ENCODE measurements around the gene ACVR1B.
"Not testable (repeated sequence)": the region's sequence is repeated elsewhere in the genome, so short reads cannot be mapped to it uniquely, and the experiment has no call there.

ACVR1B gene

DNA sequence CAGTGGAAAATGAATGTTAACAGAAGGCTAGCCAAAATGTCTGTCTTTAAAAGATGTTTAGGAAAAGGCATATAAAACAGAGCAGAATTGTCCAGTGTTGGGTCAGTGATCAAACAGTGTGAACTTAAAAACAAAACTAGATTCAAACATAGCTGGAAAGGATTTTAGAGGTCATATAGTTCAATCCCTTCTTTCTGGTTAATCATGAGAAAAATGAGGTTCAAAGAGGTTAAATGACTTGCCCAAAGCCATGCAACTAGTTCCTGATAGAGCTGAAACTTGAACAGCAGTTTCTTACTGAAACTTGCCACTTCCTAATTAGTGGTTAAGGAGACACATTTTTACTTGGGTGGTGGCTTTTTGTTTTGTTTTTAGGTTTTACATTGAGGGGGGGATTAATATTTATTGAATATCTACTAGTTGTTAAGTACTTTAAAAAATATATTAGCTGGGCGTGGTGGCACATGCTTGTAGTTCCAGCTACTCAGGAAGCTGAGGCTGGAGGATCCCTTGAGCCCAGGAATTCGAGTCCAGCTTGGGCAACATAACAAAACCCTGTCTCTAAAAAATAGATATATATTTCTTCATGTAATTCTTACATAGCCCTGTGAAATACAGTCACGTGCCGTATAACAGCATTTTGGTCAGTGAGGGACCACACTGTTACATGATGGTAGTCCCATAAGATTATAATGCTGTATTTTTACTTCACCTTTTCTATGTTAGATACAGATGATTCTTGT is 20.4 kb downstream of the ACVR1B start:
- no peak for DNase-seq

DNA sequence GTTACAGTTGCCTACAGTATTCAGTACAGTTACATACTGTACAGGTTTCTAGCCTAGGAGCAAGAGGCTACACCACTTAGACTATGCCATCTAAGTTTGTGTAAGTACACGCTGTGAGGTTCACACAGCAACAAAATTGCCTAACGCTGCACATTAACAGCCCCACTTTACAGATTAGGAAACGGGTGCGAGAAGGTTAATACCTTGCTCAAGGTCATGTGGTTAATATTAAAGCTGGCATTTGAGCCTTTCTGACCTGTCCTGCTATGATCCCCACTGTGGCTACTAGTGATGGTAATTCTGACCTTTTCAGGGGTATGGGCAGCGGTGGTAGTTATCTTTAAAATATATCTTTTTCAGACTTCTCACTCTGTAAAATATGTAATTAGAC is 20.9 kb downstream of the ACVR1B start:
- DNase-seq, result no peak

DNA sequence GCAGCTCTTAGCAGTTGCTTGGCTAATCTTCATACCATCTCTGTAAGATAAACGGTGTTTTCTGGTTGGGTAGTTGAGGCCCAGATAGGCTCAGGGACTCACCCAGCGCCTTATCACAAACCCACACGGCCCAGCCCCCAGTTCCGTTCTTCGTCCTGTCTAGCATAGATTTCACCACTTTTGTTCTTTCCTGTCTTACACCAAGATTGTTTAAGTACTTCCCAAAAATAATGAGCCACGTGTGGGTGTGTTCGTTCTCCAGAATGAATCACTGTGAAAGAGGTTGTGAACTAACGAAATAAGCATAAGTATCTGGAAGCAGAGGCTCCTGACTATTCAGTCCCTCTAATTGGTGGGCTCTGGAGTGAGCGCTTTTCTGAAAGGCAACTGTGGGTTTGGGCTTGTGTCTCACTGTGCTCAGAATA is 21.4 kb downstream of the ACVR1B start:
- no peak for DNase-seq

DNA sequence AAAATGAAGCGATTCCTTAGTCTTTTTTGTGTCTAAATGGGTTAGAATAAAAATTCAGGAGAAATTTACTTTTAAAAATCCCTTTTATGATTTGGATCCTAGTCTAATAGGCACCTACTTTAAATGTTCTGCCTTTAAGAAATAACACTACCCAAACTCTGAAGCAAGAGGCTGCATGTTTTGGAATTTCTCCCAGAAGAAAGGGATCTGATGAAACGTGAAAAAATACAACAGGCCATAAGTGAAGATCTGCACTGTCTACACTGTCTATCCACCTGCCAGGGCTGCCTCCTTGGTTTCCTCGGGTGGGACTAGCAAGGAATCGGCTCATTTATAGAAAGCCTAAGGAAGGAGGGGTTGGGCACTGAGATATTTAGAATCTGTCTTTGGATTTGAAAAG is 22.1 kb downstream of the ACVR1B start:
- no peak for DNase-seq

DNA sequence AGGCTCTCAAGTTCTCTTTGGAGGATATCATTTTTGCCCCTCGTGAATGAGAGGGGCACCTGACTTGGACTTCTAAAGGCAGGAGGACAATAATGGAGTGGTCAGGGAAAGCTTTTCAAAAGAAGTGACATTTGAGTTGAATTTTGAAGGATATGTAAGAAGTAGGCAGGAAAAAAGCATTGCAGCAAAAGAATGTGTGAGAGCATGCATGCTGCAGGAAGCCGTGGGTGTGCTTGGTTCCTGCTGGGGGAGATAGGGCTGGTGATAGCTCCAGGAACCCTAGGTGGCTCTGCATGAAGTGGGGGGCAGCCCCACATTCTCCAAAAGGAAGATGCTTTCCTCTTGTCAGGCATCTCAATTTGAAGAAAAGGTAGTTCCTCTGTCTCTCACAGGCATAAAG is 23.1 kb downstream of the ACVR1B start:
- DNase-seq, result no peak

- DNase-seq, result no peak
Measured at GRCh38 chr12:51975196-51975595, 23.7 kb downstream of the ACVR1B start.

GRCh38 chr12:51976376-51977160 is 25.1 kb downstream of the ACVR1B start:
- no peak for DNase-seq

DNA sequence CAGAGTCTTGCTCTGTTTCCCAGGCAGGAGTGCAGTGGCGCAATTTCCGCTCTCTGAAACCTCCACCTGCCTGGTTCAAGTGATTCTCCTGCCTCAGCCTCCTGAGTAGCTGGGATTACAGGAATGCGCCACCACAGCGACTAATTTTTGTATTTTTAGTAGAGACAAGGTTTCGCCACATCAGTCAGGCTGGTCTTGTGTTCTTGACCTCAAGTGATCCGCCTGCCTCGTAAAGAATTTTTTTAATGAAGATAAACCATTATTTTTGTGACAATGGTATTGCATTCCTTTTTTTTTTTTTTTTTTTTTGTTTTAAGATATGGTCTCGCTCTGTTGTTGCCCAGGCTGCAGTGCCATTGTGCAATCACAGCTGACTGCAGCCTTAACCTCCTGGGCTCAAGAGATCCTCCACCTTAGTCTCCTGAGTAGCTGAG is 25.8 kb downstream of the ACVR1B start:
- no peak for DNase-seq

- not testable (repeated sequence) for DNase-seq
Measured at GRCh38 chr12:51979306-51979705, 27.8 kb downstream of the ACVR1B start.

DNA sequence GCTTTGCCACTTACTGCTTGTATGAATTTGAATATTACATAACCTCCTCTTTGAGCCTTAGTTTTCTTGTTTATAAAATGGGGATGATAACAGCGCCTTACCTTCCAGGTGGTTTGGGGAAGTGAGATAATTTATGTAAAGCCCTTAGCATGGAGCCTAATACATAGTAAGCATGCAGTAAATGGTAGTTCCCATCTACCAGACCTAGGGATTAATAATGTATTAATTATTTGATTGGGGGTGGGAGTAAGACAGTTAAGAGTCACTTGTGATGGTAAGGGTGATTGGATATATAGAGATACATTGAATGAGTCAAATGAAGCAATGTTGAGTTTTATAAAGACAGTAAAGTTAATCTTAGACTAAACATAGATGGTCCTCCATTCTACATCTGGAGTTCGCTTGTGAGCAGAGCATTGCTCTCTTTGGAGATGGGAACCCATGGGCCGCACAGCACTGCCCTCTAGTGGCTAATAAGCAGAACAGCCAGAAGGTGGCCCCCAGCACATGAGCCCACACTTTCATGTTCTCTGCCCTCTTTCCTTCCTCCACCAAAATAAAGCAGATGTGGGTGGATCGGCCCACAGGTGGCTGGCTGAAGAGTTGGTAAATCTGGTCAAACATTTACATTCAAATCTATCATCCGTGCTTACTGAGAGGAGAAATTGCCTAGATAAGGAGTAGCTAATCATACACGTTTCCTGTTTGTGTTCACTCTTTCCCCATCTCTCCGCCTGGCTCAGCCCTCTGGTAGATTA is 28.7 kb downstream of the ACVR1B start:
- DNase-seq, result no peak

GRCh38 chr12:51980809-51981127 is 29.3 kb downstream of the ACVR1B start:
- no peak for DNase-seq

- no peak for DNase-seq
Measured at GRCh38 chr12:51984657-51985056, 33.2 kb downstream of the ACVR1B start.

DNA sequence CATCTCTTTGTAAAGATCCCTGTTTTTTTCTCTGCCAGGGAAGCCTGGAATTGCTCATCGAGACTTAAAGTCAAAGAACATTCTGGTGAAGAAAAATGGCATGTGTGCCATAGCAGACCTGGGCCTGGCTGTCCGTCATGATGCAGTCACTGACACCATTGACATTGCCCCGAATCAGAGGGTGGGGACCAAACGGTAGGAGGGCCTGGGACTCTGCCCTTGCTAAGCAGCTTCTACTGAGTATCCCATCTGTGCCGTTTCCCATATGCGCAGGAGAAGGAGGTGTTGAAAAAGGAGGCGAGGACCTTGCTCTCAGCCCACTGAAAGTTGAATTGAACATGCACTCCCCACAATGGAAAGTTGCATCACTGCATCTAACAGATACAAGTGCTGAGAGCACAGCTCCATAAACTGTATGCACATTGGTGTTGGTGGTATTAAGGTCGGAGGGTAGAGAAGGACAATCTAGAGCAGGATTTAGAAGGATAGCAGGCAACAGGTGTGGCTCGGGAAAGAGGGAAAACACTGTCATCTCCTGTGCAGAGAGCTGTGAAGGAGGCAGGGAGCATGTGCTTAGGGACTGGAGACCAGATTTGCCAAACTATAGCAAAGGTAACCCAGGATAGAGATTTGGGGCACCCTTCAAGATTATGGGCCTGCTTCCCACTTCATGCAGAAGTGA is 33.8 kb downstream of the ACVR1B start:
- DNase-seq, result no peak

DNA sequence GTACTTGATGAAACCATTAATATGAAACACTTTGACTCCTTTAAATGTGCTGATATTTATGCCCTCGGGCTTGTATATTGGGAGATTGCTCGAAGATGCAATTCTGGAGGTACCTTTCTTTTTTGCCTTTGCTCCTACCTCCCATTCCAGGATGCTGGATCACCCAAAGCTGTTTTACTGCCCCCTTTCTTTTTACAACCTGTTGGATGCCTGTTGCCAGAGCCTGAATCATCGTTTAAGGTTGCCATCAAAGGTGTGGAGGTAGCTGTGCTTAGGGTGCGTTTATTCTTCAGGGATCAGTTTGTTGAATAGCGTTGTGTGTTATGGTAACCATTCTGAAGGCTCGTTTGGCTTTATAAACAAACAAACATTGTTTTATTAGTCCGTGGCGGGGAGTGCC is 35.3 kb downstream of the ACVR1B start:
- DNase-seq, result no peak

DNA sequence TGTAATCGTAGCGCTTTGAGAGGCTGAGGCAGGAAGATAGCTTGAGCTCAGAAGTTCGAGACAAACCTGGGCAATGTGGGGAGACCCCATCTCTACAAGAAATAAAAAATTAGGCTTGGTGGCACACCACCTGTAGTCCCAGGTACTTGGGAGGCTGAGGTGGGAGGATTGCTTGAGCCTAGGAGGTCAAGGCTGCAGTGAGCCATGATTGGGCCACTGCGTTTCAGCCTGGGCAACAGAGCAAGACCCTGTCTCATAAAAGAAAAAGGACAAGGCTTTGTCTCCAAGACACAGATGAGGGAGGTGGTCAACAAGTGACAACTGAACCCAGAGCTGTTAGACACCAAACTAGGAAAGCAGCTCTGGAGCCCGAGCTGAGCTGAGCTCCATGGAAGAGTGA is 40.7 kb downstream of the ACVR1B start:
- DNase-seq, result no peak

- DNase-seq, result no peak
Measured at GRCh38 chr12:51994539-51994820, 43.0 kb downstream of the ACVR1B start.

- DNase-seq, result no peak
Measured at GRCh38 chr12:51994959-51995358, 43.5 kb downstream of the ACVR1B start.

GRCh38 chr12:51997136-51997535 is 45.6 kb downstream of the ACVR1B start:
- DNase-seq, result no peak

GRCh38 chr12:52003016-52003550 is 51.6 kb downstream of the ACVR1B start:
- no peak for DNase-seq

GRCh38 chr12:52003591-52003990 is 52.1 kb downstream of the ACVR1B start:
- no peak for DNase-seq

GRCh38 chr12:52004042-52004648 is 52.6 kb downstream of the ACVR1B start:
- peak; percentile 2 for DNase-seq

DNA sequence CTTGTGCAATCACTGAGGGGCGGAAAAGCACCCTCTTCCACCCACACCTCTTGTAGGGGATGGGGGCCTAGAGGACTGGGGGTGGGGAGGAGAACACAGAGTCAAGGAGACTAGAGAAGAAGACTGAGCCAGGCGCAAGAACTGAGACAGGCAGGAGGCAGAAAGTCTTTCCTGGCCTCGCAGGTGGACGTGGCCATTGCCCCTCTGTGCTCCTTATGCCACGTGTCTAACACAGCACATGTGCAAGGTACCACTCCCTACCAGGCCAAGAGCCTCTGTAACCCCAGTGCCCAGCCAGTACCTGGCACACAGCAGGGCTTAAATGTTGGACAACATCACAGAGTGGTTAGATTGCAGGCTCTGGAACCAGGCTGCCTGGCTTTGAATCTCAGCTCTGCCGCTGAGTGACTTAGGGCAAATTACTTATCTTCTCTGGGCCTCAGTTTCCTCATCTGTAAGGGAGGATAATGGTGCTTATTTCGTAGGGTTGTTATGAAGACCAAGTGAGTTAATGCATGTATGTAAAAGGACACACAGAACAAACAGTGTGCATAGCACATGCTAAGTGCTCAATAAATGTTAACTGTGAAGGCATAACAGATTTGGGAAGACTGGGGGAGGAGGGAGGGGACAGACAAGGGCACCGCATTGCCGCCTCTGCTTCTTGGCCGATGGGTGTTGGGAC is 53.9 kb downstream of the ACVR1B start:
- DNase-seq, result no peak

Measured in NCI-H1105 (cell line).